GM19035 (cell line): ENCODE measurements around the gene KLHL40.

ENCODE experiments used
- ATAC-seq: cut with Tn5 transposase; IDR thresholded peaks from one replicate; pipeline ENCODE4 v1.9.1; 2021; ENCODE audit not compliant: unreplicated experiment

KLHL40 gene

GRCh38 chr3:42688487-42689420, 3.4 kb downstream of the KLHL40 start:
- ATAC-seq, result no peak

GRCh38 chr3:42689421-42690014, 4.2 kb downstream of the KLHL40 start:
- no peak for ATAC-seq

DNA sequence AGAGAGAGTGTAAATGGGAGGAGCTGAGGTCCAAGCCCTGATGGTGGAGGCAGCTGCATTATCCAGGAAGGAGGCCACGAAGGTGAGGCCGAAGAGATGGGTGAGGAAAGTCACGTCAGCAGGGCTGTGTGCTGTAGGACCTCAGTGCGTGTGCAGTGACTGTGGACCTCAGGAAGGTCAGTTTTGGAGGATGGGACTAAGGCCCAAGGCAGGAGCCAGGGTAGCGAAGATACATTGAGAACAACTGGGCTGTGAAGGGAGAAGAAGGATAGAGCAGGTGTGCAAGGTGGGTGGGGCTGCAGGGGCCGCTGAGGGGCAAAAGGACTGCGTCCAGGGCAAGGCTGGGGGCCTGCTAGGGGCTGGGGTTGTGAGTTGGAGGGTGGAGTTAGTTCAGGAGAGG, 4.9 kb downstream of the KLHL40 start:
- no peak for ATAC-seq

DNA sequence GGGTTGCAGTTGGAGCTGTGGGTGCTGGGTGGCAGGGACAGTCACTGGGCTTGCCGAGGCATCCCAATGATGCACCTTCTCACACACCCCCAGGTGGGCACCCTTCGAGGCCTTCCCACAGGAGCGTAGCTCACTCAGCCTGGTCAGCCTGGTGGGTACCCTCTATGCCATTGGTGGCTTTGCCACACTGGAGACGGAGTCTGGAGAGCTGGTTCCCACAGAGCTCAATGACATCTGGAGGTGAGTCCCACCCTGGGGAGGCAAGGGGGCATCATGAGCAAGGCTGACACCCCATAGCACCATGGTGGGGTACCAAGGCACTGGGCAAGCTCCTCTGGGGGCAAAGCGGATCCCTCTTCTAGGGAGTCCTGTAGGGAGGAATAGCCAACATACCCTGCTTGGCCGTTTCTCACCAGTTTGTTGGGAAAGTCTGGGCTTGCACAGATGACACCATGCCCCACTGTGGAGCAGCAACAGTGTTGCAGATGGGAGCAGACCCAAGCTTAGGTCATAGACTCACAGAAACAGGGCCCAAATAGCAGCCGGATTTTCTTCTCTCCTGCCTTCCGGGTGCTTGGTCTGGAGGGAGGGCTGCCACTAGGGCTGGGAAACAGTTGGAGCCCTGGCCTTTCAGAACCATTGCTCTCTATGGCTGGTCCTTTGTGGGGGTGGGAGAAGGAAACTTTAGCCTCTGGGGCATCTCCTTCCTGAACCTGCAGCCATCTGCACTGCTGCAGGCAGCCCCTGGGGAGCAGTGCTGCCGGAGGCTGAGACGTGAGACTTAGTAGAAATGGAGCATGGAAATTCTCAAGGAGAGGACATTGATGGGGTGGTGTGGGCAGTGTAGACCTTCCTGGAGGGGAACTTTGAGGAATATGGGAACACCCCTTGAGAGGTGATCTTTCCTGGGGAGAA, 5.7 kb downstream of the KLHL40 start:
- no peak for ATAC-seq

DNA sequence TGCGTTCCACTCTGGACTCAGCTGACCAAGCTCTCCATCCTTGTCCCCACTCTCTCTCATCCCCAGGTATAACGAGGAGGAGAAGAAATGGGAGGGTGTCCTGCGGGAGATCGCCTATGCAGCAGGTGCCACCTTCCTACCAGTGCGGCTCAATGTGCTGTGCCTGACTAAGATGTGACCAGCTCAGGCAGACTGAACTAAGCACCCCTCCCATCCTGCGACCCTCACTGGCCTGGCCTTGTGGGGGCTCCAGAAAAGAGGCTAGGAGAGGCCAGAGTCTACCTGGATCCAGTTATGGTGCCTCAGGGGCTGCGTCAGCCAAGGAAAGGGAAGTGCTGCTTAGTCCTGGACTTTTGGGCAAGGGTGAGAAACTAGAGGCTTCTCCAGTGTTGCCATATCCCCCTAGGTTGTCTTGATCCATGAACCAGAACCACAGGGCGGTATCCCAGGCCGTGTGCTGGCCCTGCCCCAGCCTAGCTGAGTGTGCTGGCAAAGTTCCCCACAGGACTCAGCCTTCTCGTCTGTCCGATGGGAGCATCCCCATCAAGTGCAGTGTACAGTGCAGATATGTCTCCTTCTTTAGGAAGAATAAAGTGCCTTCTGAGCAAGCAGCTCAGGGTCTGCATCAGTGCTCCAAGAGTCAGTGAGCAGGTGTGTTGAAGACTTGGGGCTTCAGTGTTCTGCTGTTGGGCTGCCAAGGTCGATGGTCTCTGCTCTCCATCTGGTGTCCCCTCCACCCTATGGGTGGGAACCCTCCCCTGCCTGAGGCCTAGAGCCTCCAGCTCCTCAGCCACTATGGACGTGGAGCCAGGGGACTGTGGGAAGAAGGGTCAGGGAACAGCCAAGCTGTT, 6.7 kb downstream of the KLHL40 start:
- no peak for ATAC-seq

GRCh38 chr3:42692667-42693529, 7.6 kb downstream of the KLHL40 start:
- no peak for ATAC-seq

DNA sequence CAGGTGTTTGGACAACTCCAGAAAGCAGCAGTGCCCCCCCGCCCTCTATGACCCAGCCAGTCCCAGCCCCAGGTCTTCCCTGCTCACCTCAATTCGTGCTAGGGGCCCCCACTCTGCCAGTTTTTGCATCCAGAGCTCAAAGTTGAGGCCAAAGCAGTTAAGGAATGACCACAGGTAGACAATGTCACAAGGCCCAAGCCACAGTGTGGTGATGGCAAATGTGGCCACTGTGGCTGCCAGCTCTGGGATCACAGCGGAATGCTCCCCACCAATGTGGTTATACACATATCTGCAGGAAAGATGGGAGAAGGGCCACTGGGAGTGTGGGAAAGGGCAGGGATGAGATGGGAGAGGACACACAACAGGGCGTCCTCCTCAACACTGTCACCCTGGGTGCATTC, 8.2 kb downstream of the KLHL40 start:
- no peak for ATAC-seq

DNA sequence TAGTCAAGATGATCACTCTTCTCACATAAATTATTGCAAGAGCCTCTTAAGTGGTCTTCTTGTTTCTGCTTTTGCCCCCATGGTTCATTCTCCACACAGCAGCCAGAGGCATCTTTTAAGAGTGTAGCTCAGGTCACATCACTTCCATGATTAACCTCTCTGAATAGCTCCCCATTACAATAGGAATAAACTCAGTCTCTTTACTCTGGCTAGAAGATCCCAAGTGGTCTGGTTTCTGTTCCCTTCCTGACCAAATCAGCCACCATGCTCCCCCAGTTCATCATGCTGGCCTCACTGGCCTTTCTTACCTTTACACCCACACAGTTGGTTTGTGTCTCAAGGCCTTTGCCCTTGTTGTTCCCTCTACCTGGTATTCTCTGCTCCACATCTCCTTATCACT, 9.0 kb downstream of the KLHL40 start:
- ATAC-seq, result no peak

- ATAC-seq, result no peak
Observed at GRCh38 chr3:42696356-42697288, 11.3 kb downstream of the KLHL40 start.

DNA sequence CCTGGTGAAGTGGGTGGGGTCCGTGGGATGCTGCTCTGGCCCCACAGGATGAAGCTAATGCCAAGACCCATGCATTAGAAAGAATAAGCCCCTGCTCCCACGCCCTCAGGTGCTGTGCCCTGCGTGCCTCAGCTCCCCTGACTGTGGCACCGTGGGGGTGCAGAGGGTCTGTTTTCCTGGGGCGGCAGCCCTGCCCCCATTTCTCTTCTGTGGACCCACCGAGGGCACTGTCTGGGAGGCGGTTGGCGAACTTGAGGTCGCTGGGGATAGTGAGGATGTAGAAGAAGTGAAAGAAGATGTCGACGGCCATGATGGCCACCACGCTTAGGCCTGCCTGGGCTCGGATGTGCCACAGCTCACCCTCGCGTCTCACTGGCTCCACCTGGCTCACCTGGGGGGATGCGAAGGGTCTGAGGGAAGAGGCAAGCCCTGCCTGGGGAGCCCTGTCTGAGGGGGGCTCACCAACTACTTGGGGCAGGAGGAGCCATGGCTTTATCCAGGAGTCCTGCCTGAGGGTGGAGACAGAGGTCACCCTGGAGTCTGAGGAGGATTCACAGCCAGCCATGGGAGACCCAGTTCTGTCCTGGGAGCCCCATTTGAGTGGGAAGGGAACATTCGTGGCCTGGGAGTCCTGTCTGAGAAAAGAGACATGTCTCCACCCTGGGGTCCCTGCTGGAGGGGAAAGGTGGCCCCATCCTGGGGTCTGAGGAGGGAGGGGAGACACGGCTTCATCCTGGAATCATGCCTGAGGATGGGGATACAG, 12.1 kb downstream of the KLHL40 start:
- no peak for ATAC-seq

DNA sequence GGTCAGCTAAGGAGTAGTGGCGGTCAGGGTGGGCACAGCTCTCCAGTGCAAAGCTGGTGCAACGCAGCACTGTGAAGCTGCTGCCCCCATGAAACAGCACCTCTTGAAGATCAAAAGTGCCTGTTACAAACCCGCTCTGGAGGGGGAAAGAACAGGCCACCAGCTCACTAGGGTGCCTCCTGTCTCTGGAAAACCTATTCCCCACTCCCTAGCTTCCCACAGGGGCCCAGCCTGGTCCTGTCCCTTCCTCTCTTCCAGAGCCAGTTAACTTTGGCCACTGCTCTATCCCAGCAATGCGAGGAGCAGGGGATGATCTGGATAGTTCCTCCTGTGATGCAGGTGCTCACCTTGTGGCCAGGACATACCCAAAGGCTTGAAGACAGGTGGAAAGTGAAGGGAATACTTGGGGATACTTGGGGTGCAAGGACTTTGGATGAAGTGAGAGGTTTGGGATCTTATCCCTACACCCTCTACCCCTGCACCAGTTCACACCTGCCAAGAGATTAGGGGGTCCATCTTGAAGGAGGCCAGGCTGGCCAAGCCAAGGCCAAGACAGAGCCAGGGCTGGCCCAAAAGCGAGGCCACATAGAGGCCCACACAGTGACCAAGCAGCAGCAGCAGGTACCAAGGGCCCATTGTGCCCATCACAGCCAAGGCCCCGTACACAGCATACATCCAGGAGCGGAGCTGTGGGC, 13.0 kb downstream of the KLHL40 start:
- ATAC-seq, result no peak

GRCh38 chr3:42698911-42699230, 13.5 kb downstream of the KLHL40 start:
- ATAC-seq, result no peak

DNA sequence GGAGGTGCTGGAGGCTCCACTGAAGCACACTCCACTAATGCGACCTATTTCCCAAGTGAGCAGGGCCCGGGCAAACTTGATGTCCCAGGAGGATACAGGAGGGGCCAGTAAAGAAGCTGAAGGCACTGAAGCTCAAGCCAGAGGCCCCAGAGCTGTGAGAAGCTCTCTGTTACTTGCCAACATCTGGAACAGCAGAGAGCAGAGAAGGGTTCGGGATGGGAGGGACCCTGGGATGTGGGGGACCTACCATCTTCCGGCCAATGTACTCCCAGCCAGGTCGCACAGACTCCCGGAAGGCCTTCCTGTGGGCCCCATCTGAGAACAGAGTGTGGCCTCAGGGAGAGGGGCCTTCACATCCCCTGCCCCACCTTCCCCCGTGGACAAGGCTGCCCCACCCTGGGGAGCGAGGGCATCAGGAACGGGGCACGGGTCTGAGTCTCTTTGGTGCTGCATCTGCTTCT, 14.2 kb downstream of the KLHL40 start:
- no peak for ATAC-seq

- ATAC-seq, result no peak
Observed at GRCh38 chr3:42700366-42701288, 15.3 kb downstream of the KLHL40 start.

DNA sequence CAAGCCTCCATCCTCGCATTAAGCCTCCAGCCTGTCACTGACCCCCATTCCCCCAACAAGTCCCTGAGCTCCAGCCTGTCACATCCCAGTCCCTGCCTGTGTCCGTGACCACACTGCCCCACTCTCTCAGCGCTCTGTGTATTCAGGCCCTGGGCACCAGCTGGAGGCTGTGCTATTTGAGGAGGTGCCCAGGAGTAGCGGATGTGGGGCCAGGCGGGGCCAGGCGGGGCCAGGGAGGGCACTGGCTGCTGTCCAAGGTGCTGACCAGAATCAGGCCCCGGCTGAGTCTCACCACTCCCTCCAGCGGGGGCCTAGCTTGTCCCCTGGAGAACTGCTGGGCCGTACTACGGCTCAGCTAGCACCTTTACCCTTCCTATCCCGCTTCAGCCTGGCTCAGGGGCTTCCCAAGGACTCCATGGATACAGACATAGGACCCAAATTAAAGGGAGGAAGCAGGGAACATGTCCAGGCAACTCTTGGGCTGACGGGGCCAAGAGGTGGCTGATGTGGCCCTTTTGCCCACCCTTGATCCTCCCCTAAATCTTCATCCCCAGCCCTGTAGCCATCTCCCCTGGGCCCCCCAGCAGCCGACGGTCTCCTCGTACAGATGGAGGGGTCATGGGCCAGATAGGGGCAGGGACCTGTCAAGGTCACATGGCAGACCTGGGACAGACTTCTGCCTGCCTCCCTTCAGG, 16.2 kb downstream of the KLHL40 start:
- ATAC-seq, result peak; percentile 58
